ENCODE measurements around the gene PLEKHN1.

GRCh38 chr1:978835-979743, 12.8 kb downstream of the PLEKHN1 start:
- TF ChIP-seq POLR2A (IDR thresholded peaks at IDR 0.05; ENCODE audit: extremely low read depth, insufficient read length) = no peak
- TF ChIP-seq, protein P1, sequence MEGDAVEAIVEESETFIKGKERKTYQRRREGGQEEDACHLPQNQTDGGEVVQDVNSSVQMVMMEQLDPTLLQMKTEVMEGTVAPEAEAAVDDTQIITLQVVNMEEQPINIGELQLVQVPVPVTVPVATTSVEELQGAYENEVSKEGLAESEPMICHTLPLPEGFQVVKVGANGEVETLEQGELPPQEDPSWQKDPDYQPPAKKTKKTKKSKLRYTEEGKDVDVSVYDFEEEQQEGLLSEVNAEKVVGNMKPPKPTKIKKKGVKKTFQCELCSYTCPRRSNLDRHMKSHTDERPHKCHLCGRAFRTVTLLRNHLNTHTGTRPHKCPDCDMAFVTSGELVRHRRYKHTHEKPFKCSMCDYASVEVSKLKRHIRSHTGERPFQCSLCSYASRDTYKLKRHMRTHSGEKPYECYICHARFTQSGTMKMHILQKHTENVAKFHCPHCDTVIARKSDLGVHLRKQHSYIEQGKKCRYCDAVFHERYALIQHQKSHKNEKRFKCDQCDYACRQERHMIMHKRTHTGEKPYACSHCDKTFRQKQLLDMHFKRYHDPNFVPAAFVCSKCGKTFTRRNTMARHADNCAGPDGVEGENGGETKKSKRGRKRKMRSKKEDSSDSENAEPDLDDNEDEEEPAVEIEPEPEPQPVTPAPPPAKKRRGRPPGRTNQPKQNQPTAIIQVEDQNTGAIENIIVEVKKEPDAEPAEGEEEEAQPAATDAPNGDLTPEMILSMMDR (IDR thresholded peaks at IDR 0.05; ENCODE audit: low read depth, low read length) = no peak
